RWPE2 (cell line): ENCODE measurements around the gene NPNT.

Source experiments
- ATAC-seq: fragments of 200-7000 bp; cut with Tn5 transposase; 3 replicates; pipeline ENCODE4 v1.9.1; 2021; ENCODE audit warnings: low read depth
- DNase-seq: peaks from one replicate; pipeline ENCODE4 v3.0.0-alpha.2; 2020; ENCODE audit warnings: low spot score
- H3K27ac ChIP-seq: fragments of 450-650 bp; 2 replicates; pipeline ENCODE4 v1.5.1; 2017; ENCODE audit warnings: mild to moderate bottlenecking; ENCODE audit not compliant: poor library complexity, severe bottlenecking
- H3K27me3 ChIP-seq: fragments of 250-450 bp; sonication (Bioruptor Pico); 2 replicates; pipeline ENCODE4 v1.5.1; 2021; ENCODE audit warnings: mild to moderate bottlenecking, moderate library complexity; ENCODE audit not compliant: insufficient read depth, poor library complexity, severe bottlenecking
- H3K36me3 ChIP-seq: fragments of 250-450 bp; sonication (Bioruptor Pico); 2 replicates; pipeline ENCODE4 v1.5.1; 2020; ENCODE audit warnings: low read depth, mild to moderate bottlenecking, moderate library complexity
- H3K4me1 ChIP-seq: fragments of 250-450 bp; sonication (Bioruptor Pico); 2 replicates; pipeline ENCODE4 v1.5.1; 2021; ENCODE audit warnings: mild to moderate bottlenecking, moderate library complexity; ENCODE audit not compliant: insufficient read depth, poor library complexity, severe bottlenecking
- H3K4me3 ChIP-seq: fragments of 250-450 bp; sonication (Bioruptor Pico); 2 replicates; pipeline ENCODE4 v1.5.1; 2021; ENCODE audit warnings: mild to moderate bottlenecking, moderate library complexity; ENCODE audit not compliant: severe bottlenecking
- H3K9me3 ChIP-seq: fragments of 250-450 bp; sonication (Bioruptor Pico); 2 replicates; pipeline ENCODE4 v1.5.1; 2021; ENCODE audit warnings: mild to moderate bottlenecking, moderate library complexity; ENCODE audit not compliant: severe bottlenecking
- TF ChIP-seq, protein P1 (sequence below): fragments of 450-650 bp; IDR thresholded peaks from one replicate; pipeline ENCODE4 v1.5.1; 2017; ENCODE audit warnings: mild to moderate bottlenecking, moderate library complexity; ENCODE audit not compliant: poor library complexity, severe bottlenecking

The NPNT gene

DNA sequence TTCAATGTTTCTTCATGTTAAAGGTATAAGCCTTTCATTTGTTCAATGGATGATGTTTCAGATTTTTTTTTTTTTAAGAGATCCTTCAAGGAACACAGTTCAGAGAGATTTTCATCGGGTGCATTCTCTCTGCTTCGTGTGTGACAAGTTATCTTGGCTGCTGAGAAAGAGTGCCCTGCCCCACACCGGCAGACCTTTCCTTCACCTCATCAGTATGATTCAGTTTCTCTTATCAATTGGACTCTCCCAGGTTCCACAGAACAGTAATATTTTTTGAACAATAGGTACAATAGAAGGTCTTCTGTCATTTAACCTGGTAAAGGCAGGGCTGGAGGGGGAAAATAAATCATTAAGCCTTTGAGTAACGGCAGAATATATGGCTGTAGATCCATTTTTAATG is 75.8 kb downstream of the NPNT start:
- no peak overlapping the region for H3K4me3 ChIP-seq
- ATAC-seq, result no peak
- no peak for DNase-seq
- H3K4me1 ChIP-seq, result peaks cover 8% of the 10 kb centered on the region
- H3K27ac ChIP-seq, result no peak overlapping the region
- no peaks in the 10 kb centered on the region for H3K36me3 ChIP-seq
- no peaks in the 10 kb centered on the region for H3K9me3 ChIP-seq
- TF ChIP-seq, protein P1, sequence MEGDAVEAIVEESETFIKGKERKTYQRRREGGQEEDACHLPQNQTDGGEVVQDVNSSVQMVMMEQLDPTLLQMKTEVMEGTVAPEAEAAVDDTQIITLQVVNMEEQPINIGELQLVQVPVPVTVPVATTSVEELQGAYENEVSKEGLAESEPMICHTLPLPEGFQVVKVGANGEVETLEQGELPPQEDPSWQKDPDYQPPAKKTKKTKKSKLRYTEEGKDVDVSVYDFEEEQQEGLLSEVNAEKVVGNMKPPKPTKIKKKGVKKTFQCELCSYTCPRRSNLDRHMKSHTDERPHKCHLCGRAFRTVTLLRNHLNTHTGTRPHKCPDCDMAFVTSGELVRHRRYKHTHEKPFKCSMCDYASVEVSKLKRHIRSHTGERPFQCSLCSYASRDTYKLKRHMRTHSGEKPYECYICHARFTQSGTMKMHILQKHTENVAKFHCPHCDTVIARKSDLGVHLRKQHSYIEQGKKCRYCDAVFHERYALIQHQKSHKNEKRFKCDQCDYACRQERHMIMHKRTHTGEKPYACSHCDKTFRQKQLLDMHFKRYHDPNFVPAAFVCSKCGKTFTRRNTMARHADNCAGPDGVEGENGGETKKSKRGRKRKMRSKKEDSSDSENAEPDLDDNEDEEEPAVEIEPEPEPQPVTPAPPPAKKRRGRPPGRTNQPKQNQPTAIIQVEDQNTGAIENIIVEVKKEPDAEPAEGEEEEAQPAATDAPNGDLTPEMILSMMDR, result no peak
- no peaks in the 10 kb centered on the region for H3K27me3 ChIP-seq

DNA sequence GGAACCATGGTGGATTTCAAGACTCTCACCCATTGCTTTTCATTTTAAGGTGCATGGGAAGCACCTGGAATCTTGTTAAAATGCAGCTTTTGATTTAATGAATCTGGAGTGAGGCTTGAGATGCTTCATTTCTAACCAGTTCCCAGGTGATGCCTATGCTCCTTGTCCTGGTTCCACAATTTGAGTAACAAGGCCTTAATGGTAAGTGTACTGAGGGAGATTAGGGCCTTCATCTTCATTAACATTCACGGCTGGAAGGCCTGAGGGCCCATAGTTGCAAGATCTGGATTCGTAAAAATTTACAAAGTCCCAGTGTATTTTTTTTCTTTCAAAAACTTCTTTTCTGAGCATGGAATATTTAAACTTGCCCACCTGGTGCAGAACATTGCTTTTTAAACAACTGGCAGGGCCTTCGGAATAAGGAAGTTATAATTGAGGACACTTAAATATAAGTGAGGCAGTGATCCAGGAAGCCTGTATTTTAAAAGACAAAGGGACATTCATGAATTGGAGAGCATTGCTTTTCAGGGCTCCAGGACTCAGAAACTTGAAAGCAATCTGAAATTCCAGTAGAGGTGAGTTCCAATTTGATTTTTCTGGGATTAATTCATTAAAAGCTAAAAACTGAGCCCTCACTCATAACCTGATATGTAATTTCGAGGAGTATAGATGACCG is 77.8 kb downstream of the NPNT start:
- Histone ChIP-seq H3K36me3 (no peaks in the 10 kb centered on the region), H3K9me3 (no peaks in the 10 kb centered on the region), H3K4me3 (no peak overlapping the region), H3K4me1 (no peaks in the 10 kb centered on the region), H3K27ac (no peak overlapping the region), H3K27me3 (no peaks in the 10 kb centered on the region)
- ATAC-seq (no peak), DNase-seq (no peak)
- TF ChIP-seq, protein P1, result no peak

DNA sequence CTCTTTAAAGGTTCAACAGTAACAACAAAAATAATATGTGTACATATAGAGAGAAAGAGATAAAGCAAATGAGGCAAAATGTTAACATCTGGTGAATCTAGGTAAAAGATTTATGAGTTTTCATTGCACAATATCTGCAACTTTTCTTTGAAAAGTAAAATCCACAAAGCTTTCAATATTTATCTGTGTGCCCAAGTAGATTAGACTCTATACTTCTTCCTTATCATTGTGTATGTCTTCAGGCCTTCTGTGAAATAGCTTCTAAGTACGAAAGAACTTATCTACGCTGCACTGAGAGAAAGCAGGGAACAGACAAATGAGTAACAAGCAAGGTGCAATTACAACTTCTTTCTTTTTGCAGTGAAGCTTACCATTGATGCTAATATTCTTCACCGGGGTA is 81.6 kb downstream of the NPNT start:
- Histone ChIP-seq H3K9me3 (no peaks in the 10 kb centered on the region), H3K27me3 (no peaks in the 10 kb centered on the region), H3K4me3 (no peak overlapping the region), H3K4me1 (peaks cover 11% of the 10 kb centered on the region), H3K27ac (no peak overlapping the region), H3K36me3 (no peaks in the 10 kb centered on the region)
- DNase-seq (no peak), ATAC-seq (no peak)
- TF ChIP-seq, protein P1, result no peak

DNA sequence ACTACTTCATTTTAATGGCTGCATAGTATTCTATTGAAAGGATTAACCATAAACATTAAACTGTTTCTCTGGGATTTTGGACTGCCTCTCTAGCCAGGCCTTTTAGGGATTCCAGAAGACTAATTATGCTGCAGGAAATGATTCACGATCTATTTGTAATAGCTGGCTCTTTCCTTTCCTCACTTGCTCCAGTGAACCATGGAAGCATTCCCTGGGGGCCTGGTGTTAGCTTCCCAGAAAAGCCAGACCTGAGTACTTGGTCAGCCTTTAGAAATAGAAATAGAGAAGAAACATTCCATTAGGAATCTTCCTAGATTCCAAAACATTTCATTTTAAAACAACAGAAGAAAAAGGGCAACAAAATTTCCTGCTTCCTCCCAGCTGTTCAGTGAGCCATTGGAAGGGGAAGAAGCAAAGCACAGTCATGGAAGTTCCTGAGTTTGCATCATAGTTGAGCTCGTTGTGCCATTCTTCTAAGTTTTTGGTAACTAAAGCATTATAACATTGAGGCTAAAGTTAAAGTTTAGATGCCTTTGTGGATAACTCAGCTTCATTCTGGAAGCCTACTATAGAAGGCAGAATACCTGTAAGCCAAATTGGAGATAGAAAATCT is 83.5 kb downstream of the NPNT start:
- no peak for DNase-seq
- peaks cover 11% of the 10 kb centered on the region for H3K4me1 ChIP-seq
- H3K27me3 ChIP-seq, result no peaks in the 10 kb centered on the region
- peak overlapping the region; percentile 52 for H3K27ac ChIP-seq
- H3K36me3 ChIP-seq, result no peaks in the 10 kb centered on the region
- TF ChIP-seq, protein P1, result no peak
- H3K4me3 ChIP-seq, result no peak overlapping the region
- ATAC-seq, result peak; percentile 76
- no peaks in the 10 kb centered on the region for H3K9me3 ChIP-seq

DNA sequence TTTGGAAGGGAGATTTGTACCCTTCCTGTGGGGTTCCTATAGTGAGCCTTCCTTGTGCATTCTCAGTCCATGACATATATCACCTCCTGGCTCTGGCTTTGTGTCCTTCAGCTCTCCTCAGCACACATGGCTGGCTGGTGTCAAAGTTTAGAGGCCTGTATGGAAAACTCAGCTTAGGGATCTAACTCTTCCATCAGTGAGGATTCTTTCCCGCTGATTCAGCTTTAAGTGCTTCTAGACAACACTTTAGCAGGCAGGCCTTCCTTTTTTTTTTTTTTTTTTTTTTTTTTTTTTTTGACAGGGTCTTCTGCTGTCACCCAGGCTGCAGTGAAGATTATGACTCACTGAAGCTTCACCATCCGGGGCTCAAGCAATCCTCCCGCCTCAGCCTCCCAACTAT is 84.2 kb downstream of the NPNT start:
- TF ChIP-seq, protein P1, result no peak
- peak overlapping the region; percentile 52 for H3K27ac ChIP-seq
- ATAC-seq (no peak), DNase-seq (no peak)
- peaks cover 11% of the 10 kb centered on the region for H3K4me1 ChIP-seq
- H3K9me3 ChIP-seq, result no peaks in the 10 kb centered on the region
- no peak overlapping the region for H3K4me3 ChIP-seq
- no peaks in the 10 kb centered on the region for H3K27me3 ChIP-seq
- H3K36me3 ChIP-seq, result no peaks in the 10 kb centered on the region
